Liver (tissue), 9 donors: ENCODE measurements around the gene CLTC. TPM values are rescaled to one million over a fixed set of nuclear protein-coding genes. Genes with fewer than 3 reads are reported as not detected.

Experiments
- DNase-seq: peaks from one replicate; pipeline ENCODE4 v3.0.0-alpha.2; 2017; ENCODE audit warnings: low spot score
- H3K27ac ChIP-seq, 2 donors: one replicate each; pipeline ENCODE4 v1.7.0; 2013; ENCODE audit warnings: inconsistent platforms in 2 of 2, low read length in 2 of 2, control low read depth in 1 of 2, low read depth in 1 of 2, mild to moderate bottlenecking in 1 of 2
- H3K27me3 ChIP-seq, 4 donors: one replicate each; pipeline versions ENCODE4 v1.6.1 to v1.7.0; 2013; ENCODE audit warnings: low read length in 3 of 4, inconsistent platforms in 1 of 4, mild to moderate bottlenecking in 1 of 4, moderate library complexity in 1 of 4; ENCODE audit not compliant: control insufficient read depth in 4 of 4, insufficient read depth in 4 of 4
- H3K36me3 ChIP-seq, 4 donors: one replicate each; pipeline versions ENCODE4 v1.6.1 to v1.7.0; 2013; ENCODE audit warnings: low read length in 3 of 4, mild to moderate bottlenecking in 3 of 4, low read depth in 1 of 4, moderate library complexity in 1 of 4; ENCODE audit not compliant: control insufficient read depth in 4 of 4, insufficient read depth in 3 of 4
- H3K4me1 ChIP-seq, 4 donors: one replicate each; pipeline versions ENCODE4 v1.6.1 to v1.7.0; 2013; ENCODE audit warnings: low read length in 3 of 4, mild to moderate bottlenecking in 3 of 4, moderate library complexity in 1 of 4; ENCODE audit not compliant: control insufficient read depth in 4 of 4, insufficient read depth in 4 of 4
- H3K4me3 ChIP-seq, 3 donors: one replicate each; pipeline versions ENCODE4 v1.6.1 to v1.7.0; 2013; ENCODE audit warnings: low read length in 3 of 3, control low read depth in 1 of 3, low read depth in 1 of 3, mild to moderate bottlenecking in 1 of 3
- H3K9ac ChIP-seq, 2 donors: one replicate each; pipeline ENCODE4 v1.7.0; 2013; ENCODE audit warnings: low read length in 2 of 2, mild to moderate bottlenecking in 2 of 2, moderate library complexity in 2 of 2, control low read depth in 1 of 2, low read depth in 1 of 2
- H3K9me3 ChIP-seq, 4 donors: one replicate each; pipeline versions ENCODE4 v1.6.1 to v1.7.0; 2013; ENCODE audit warnings: low read length in 3 of 4; ENCODE audit not compliant: control insufficient read depth in 4 of 4
- ATF3 ChIP-seq: IDR thresholded peaks from 2 replicates; pipeline ENCODE4 v1.6.1; 2016; ENCODE audit warnings: antibody characterized with exemption
- CTCF ChIP-seq: fragments of 150-350 bp; IDR thresholded peaks from 2 replicates; pipeline ENCODE4 v1.5.1; 2017; ENCODE audit warnings: improper control_type of control experiment, low read depth, low read length; ENCODE audit not compliant: missing input control
- EGR1 ChIP-seq, 2 donors: IDR thresholded peaks; 2 replicates each; pipeline ENCODE4 v1.6.1; 2016 to 2018; ENCODE audit warnings: antibody characterized with exemption in 2 of 2, low read depth in 2 of 2
- FOXA1 ChIP-seq: IDR thresholded peaks from 2 replicates; pipeline ENCODE4 v1.6.1; 2016; ENCODE audit warnings: antibody characterized with exemption
- FOXA2 ChIP-seq: IDR thresholded peaks from 2 replicates; pipeline ENCODE4 v1.6.1; 2016; ENCODE audit warnings: antibody characterized with exemption
- GABPA ChIP-seq, 2 donors: IDR thresholded peaks in 1 of 2; conservative IDR thresholded peaks in 1 of 2; 2 replicates each; pipeline ENCODE4 v1.6.1; 2016; ENCODE audit warnings: antibody characterized with exemption in 2 of 2, mild to moderate bottlenecking in 1 of 2, moderate library complexity in 1 of 2
- HNF4A ChIP-seq, 2 donors: conservative IDR thresholded peaks; 2 replicates each; pipeline ENCODE4 v1.6.1; 2016; ENCODE audit warnings: antibody characterized with exemption in 2 of 2, mild to moderate bottlenecking in 2 of 2
- HNF4G ChIP-seq: IDR thresholded peaks from 2 replicates; pipeline ENCODE4 v1.6.1; 2016; ENCODE audit warnings: antibody characterized with exemption
- JUND ChIP-seq, 2 donors: IDR thresholded peaks; 2 replicates each; pipeline ENCODE4 v1.6.1; 2016; ENCODE audit warnings: antibody characterized with exemption in 2 of 2
- MAX ChIP-seq: IDR thresholded peaks from 2 replicates; pipeline ENCODE4 v1.6.1; 2016; ENCODE audit warnings: antibody characterized with exemption
- NR2F2 ChIP-seq: IDR thresholded peaks from 2 replicates; pipeline ENCODE4 v1.6.1; 2016; ENCODE audit warnings: antibody characterized with exemption
- RAD21 ChIP-seq, 2 donors: IDR thresholded peaks; 2 replicates each; pipeline ENCODE4 v1.6.1; 2016; ENCODE audit warnings: antibody characterized with exemption in 2 of 2, mild to moderate bottlenecking in 2 of 2
- REST ChIP-seq: IDR thresholded peaks from 2 replicates; pipeline ENCODE4 v1.6.1; 2016; ENCODE audit warnings: antibody characterized with exemption, mild to moderate bottlenecking
- RXRA ChIP-seq, 2 donors: IDR thresholded peaks; 2 replicates each; pipeline ENCODE4 v1.6.1; 2017 to 2018; ENCODE audit warnings: antibody characterized with exemption in 2 of 2, mild to moderate bottlenecking in 1 of 2
- SP1 ChIP-seq: IDR thresholded peaks from 2 replicates; pipeline ENCODE4 v1.6.1; 2018; ENCODE audit warnings: antibody characterized with exemption, mild to moderate bottlenecking
- TAF1 ChIP-seq: conservative IDR thresholded peaks from 2 replicates; pipeline ENCODE4 v1.6.1; 2016; ENCODE audit warnings: antibody characterized with exemption, mild to moderate bottlenecking
- YY1 ChIP-seq: IDR thresholded peaks from 2 replicates; pipeline ENCODE4 v1.6.1; 2016; ENCODE audit warnings: antibody characterized with exemption, mild to moderate bottlenecking
- ZBTB33 ChIP-seq: IDR thresholded peaks from 2 replicates; pipeline ENCODE4 v1.6.1; 2016; ENCODE audit warnings: antibody characterized with exemption
- WGBS: extraction: QIAGEN DNeasy Blood & Tissue Kit; methylation state at CpG from one replicate; pipeline ENCODE4 v1.1.7; 2013; 5-methylcytosine and 5-hydroxymethylcytosine counted together
- polyA plus RNA-seq, 2 donors: library from polyadenylated mRNA; stranded (reverse) in 1 of 2; unstranded in 1 of 2; fragments of 200-250 nt in 1 of 2; fragments of >200 nt in 1 of 2; fragmentation: Nextera tagmentation in 1 of 2; extraction: Ambion mirVana in 1 of 2; gene quantifications; one replicate each; pipeline versions ENCODE4 v1.2.1 to v1.2.3, GENCODE V29; 2013 to 2015
- total RNA-seq, 2 donors: library from RNA; depleted of rRNA; stranded (reverse); fragments of >200 nt; gene quantifications; one replicate each; pipeline ENCODE4 v1.2.3, GENCODE V29; 2014
- donor health status: healthy.
- donor health status: healthy.
- donor health status: healthy.
- donor health status: healthy.
- donor health status: healthy.

CLTC gene
- total and polyA plus RNA-seq, 4 donors = 59.9 to 282 (median 172) TPM

GRCh38 chr17:59680314-59680713 lies 60.6 kb downstream of the CLTC start:
- Histone ChIP-seq H3K9ac (no peak overlapping the region), H3K27me3 (no peaks in the 10 kb centered on the region), H3K36me3 (peaks cover 21 to 95% (median 88%) of the 10 kb centered on the region in 4 donors), H3K27ac (no peak overlapping the region), H3K4me3 (no peak overlapping the region), H3K9me3 (no peaks in the 10 kb centered on the region), H3K4me1 (no peaks in the 10 kb centered on the region)
- no peak for TF ChIP-seq ATF3
- TF ChIP-seq FOXA1 = no peak
- no peak for TF ChIP-seq FOXA2
- no peak for TF ChIP-seq SP1
- no peak for TF ChIP-seq REST
- no peak for TF ChIP-seq GABPA (IDR thresholded peaks at IDR 0.05 in 1 of 2, conservative IDR thresholded peaks at IDR 0.05 in 1 of 2)
- TF ChIP-seq TAF1 = no peak
- TF ChIP-seq EGR1 (IDR thresholded peaks at IDR 0.05; ENCODE audit: low read depth in 2 of 2) = no peak
- TF ChIP-seq NR2F2 = no peak
- no peak for TF ChIP-seq HNF4G
- no peak for TF ChIP-seq RAD21 (IDR thresholded peaks at IDR 0.05)
- no peak for TF ChIP-seq HNF4A (conservative IDR thresholded peaks at IDR 0.05)
- TF ChIP-seq ZBTB33 = no peak
- TF ChIP-seq JUND (IDR thresholded peaks at IDR 0.05) = no peak
- no peak for TF ChIP-seq MAX
- no peak for TF ChIP-seq RXRA (IDR thresholded peaks at IDR 0.05)
- no peak for TF ChIP-seq CTCF
- TF ChIP-seq YY1 = no peak
- DNase-seq = no peak
- 92% methylated on average over 4 of the region's 4 CpGs for WGBS
